ENCODE measurements around the gene MT1A. TPM values are rescaled to one million over a fixed set of nuclear protein-coding genes. Genes with fewer than 3 reads are reported as not detected.

The MT1A gene
- total and polyA plus RNA-seq, 2 donors (not counting 3 experiments of a cell fraction or from before 2014, with no cell fraction given) = 6.5 to 8.4 TPM

GRCh38 chr16:56625943-56626654 is 12.4 kb upstream of the MT1A start:
- peak overlapping the region; percentile 61 for H3K27ac ChIP-seq (ENCODE audit: insufficient read depth, low read depth, low read length)
- no peaks in the 10 kb centered on the region for H3K9me1 ChIP-seq (replicated peaks; ENCODE audit: control insufficient read depth, extremely low read depth, insufficient read depth, low read length)
- POLR2A ChIA-PET = interaction anchor here (0.6 to 3.3 kb wide), 11 partner anchors 8 to 163 kb away, joined by 3 to 51 read pairs (median 4); partner anchors contain the start of gene MT2A
- TF ChIP-seq MYC (IDR thresholded peaks at IDR 0.05; ENCODE audit: low read depth, low read length) = no peak
- TF ChIP-seq, protein P1, sequence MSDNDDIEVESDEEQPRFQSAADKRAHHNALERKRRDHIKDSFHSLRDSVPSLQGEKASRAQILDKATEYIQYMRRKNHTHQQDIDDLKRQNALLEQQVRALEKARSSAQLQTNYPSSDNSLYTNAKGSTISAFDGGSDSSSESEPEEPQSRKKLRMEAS (IDR thresholded peaks at IDR 0.05; ENCODE audit: insufficient read depth, insufficient read length) = no peak
- no peak for TF ChIP-seq POLR2A (IDR thresholded peaks at IDR 0.05; ENCODE audit: low read depth, low read length)
- TF ChIP-seq, protein P2, sequence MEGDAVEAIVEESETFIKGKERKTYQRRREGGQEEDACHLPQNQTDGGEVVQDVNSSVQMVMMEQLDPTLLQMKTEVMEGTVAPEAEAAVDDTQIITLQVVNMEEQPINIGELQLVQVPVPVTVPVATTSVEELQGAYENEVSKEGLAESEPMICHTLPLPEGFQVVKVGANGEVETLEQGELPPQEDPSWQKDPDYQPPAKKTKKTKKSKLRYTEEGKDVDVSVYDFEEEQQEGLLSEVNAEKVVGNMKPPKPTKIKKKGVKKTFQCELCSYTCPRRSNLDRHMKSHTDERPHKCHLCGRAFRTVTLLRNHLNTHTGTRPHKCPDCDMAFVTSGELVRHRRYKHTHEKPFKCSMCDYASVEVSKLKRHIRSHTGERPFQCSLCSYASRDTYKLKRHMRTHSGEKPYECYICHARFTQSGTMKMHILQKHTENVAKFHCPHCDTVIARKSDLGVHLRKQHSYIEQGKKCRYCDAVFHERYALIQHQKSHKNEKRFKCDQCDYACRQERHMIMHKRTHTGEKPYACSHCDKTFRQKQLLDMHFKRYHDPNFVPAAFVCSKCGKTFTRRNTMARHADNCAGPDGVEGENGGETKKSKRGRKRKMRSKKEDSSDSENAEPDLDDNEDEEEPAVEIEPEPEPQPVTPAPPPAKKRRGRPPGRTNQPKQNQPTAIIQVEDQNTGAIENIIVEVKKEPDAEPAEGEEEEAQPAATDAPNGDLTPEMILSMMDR (IDR thresholded peaks at IDR 0.05; ENCODE audit: extremely low read depth in 1 of 2, insufficient read depth in 1 of 2, low read depth in 1 of 2, low read length in 2 of 2) = no peak
- TF ChIP-seq EZH2 (IDR thresholded peaks at IDR 0.05; ENCODE audit: borderline replicate concordance, low read depth, low read length, severe bottlenecking) = no peak
- no peak for TF ChIP-seq FOS (IDR thresholded peaks at IDR 0.05; ENCODE audit: borderline replicate concordance, insufficient read depth, low read length)
- no peak for TF ChIP-seq JUN (IDR thresholded peaks at IDR 0.05; ENCODE audit: borderline replicate concordance, insufficient read depth, insufficient read length, low read depth)
- TF ChIP-seq GATA2 (IDR thresholded peaks at IDR 0.05; ENCODE audit: insufficient read depth, insufficient read length, low read depth, low read length) = no peak
- TF ChIP-seq POLR2AphosphoS5 (IDR thresholded peaks at IDR 0.05; ENCODE audit: insufficient read depth, low read depth, low read length) = no peak
- peaks cover 12% of the 10 kb centered on the region for H3K79me2 ChIP-seq (ENCODE audit: control insufficient read depth, insufficient read depth, low read length)
- dilution Hi-C loops (cut with MboI; ENCODE audit: extremely low pct_ligation_motif_present, low sequenced_read_pairs) = no loop called here
- H3K9me3 ChIP-seq (replicated peaks; ENCODE audit: control insufficient read depth, insufficient read depth, low read length) = no peaks in the 10 kb centered on the region
- H3K4me1 ChIP-seq (ENCODE audit: control insufficient read depth, extremely low read depth, insufficient read depth, low read length) = peaks cover 12% of the 10 kb centered on the region
- H2AFZ ChIP-seq (ENCODE audit: low read depth, low read length) = peak overlapping the region; percentile 90
- BruUV-seq (replicated peaks) = TSS peak; percentile 94
- peak overlapping the region; percentile 21 to 74 (median 64) for H3K4me3 ChIP-seq (replicated peaks in 1 of 3; ENCODE audit: insufficient read depth in 1 of 3, low read depth in 1 of 3, low read length in 3 of 3)
- CTCF ChIA-PET = interaction anchor here (0.9 to 2.5 kb wide), 11 partner anchors 8 to 75 kb away, joined by 3 to 11 read pairs (median 4); partner anchors contain the start of gene MT2A
- H3K9ac ChIP-seq (replicated peaks; ENCODE audit: extremely low read depth, insufficient read depth, low read length) = peak overlapping the region; percentile 68
- H3K4me2 ChIP-seq (ENCODE audit: insufficient read depth, low read length) = peak overlapping the region; percentile 75
- H4K20me1 ChIP-seq (replicated peaks; ENCODE audit: control insufficient read depth, extremely low read depth, insufficient read depth, low read length) = no peaks in the 10 kb centered on the region
- H3K36me3 ChIP-seq (ENCODE audit: control insufficient read depth in 2 of 2, extremely low read depth in 1 of 2, insufficient read depth in 2 of 2, low read length in 2 of 2) = no peaks in the 10 kb centered on the region
- FAIRE-seq (no peak), DNase-seq (ENCODE audit: low read depth, low spot score) (no peak)
- intact Hi-C loops (cut with micrococcal nuclease) = loop anchor here (1.0 kb wide), 2 partner anchors 8 to 19 kb away; no protein-coding TSS in a partner anchor
- no peaks in the 10 kb centered on the region for H3K27me3 ChIP-seq (ENCODE audit: control insufficient read depth in 2 of 2, insufficient read depth in 2 of 2, low read length in 2 of 2)
